GM12875 (cell line): ENCODE results near the gene MAPKAP1.

Source experiments
- H3K4me3 ChIP-seq: one replicate; pipeline ENCODE4 v1.5.1; 2011; ENCODE audit warnings: low read depth, low read length, control low read depth
- CTCF ChIP-seq: IDR thresholded peaks from 2 replicates; pipeline ENCODE4 v1.5.1; 2011; ENCODE audit warnings: low read depth, mild to moderate bottlenecking, control low read depth, inconsistent platforms, low read length, moderate library complexity, borderline replicate concordance; ENCODE audit not compliant: insufficient read depth

Gene MAPKAP1

GRCh38 chr9:125523681-125524080, 183.3 kb downstream of the MAPKAP1 start:
- no peak overlapping the region for H3K4me3 ChIP-seq
- TF ChIP-seq CTCF, result no peak

GRCh38 chr9:125522328-125522725, 184.7 kb downstream of the MAPKAP1 start:
- no peak for TF ChIP-seq CTCF

GRCh38 chr9:125521462-125522327, 185.3 kb downstream of the MAPKAP1 start:
- H3K4me3 ChIP-seq, result no peak overlapping the region
- TF ChIP-seq CTCF, result no peak

More at GRCh38 chr9:125522328-125522725, 184.7 kb downstream of the MAPKAP1 start:
- no peak overlapping the region for H3K4me3 ChIP-seq

GRCh38 chr9:125519734-125520133, 187.3 kb downstream of the MAPKAP1 start:
- H3K4me3 ChIP-seq, result no peak overlapping the region
- TF ChIP-seq CTCF, result no peak

- TF ChIP-seq CTCF, result no peak
- no peak overlapping the region for H3K4me3 ChIP-seq
These were observed 189.4 kb downstream of the MAPKAP1 start for GRCh38 chr9:125517577-125517976.

- no peak for TF ChIP-seq CTCF
These were observed 190.7 kb downstream of the MAPKAP1 start for GRCh38 chr9:125515983-125516940.

More at GRCh38 chr9:125515983-125516940, 190.7 kb downstream of the MAPKAP1 start:
- H3K4me3 ChIP-seq, result no peak overlapping the region
